ENCODE measurements around the gene HP.

DNA sequence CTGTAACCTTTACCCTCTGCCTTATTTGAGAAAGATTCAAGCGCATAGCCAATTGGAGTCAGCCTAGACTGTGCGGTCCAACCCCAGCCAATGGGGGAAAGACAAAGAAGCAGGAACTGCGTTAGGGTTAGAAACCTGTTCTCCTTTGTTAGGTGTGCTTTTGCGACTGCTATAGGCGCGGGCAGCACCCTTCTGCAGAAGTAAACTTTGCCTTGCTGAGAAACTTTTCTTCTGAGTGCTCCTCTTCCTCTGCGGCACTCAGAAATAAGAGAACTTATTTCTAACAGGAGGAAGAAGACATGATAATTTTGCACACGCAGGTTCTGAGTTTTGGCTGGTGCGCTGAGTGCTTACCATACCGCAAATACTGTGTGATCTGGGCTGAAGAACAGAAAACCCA is 30.1 kb downstream of the HP start:
- TF ChIP-seq, protein P1, sequence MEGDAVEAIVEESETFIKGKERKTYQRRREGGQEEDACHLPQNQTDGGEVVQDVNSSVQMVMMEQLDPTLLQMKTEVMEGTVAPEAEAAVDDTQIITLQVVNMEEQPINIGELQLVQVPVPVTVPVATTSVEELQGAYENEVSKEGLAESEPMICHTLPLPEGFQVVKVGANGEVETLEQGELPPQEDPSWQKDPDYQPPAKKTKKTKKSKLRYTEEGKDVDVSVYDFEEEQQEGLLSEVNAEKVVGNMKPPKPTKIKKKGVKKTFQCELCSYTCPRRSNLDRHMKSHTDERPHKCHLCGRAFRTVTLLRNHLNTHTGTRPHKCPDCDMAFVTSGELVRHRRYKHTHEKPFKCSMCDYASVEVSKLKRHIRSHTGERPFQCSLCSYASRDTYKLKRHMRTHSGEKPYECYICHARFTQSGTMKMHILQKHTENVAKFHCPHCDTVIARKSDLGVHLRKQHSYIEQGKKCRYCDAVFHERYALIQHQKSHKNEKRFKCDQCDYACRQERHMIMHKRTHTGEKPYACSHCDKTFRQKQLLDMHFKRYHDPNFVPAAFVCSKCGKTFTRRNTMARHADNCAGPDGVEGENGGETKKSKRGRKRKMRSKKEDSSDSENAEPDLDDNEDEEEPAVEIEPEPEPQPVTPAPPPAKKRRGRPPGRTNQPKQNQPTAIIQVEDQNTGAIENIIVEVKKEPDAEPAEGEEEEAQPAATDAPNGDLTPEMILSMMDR (IDR thresholded peaks at IDR 0.05), result no peak
- TF ChIP-seq POLR2A (IDR thresholded peaks at IDR 0.05), result no peak

Data from right lobe of liver (tissue), 4 donors.